Activated T-helper 2 cell treated with anti-CD3 and anti-CD28 coated beads, Interferon-gamma antibody, Interleukin-2, Interleukin-4, amounts not matched to agents 10 μg/mL and 5 μg/mL and 100 μg/mL, durations not matched to agents 14 hours and 24 hours and 36 hours (primary cell): ENCODE data around the gene RBL1. TPM values are rescaled to one million over a fixed set of nuclear protein-coding genes. Genes with fewer than 3 reads are reported as not detected.
"Not testable (repeated sequence)": the region's sequence is repeated elsewhere in the genome, so short reads cannot be mapped to it uniquely, and the experiment has no call there.

ENCODE experiments used
- DNase-seq: peaks from one replicate; pipeline ENCODE4 v3.0.0; 2021; ENCODE audit warnings: low spot score
- H3K27ac Mint-ChIP-seq: one replicate; pipeline ENCODE4 v1.8.0; 2021; ENCODE audit warnings: mixed read lengths
- H3K27me3 Mint-ChIP-seq: one replicate; pipeline ENCODE4 v1.8.0; 2021; ENCODE audit warnings: low read depth, mixed read lengths
- H3K36me3 Mint-ChIP-seq: one replicate; pipeline ENCODE4 v1.8.0; 2021; ENCODE audit warnings: low read depth, mixed read lengths
- H3K4me1 Mint-ChIP-seq: one replicate; pipeline ENCODE4 v1.8.0; 2021; ENCODE audit warnings: low read depth, mixed read lengths
- H3K4me3 Mint-ChIP-seq: one replicate; pipeline ENCODE4 v1.8.0; 2021; ENCODE audit warnings: low read depth, mild to moderate bottlenecking, moderate library complexity, mixed read lengths
- H3K9me3 Mint-ChIP-seq: one replicate; pipeline ENCODE4 v1.8.0; 2021; ENCODE audit warnings: mixed read lengths
- intact Hi-C: fragments of 100-400 bp; cut with micrococcal nuclease; formaldehyde crosslinking; loops from one replicate; pipeline ENCODE4 v1.15.1; 2023
- total RNA-seq: library from RNA; stranded (reverse); gene quantifications from 2 replicates; pipeline ENCODE4 v1.2.3, GENCODE V29; 2022

The RBL1 gene
- total RNA-seq, 1 donor from 2014 or later = 49.1 TPM

GRCh38 chr20:36971103-36971502 is 124.7 kb downstream of the RBL1 start:
- Mint-ChIP-seq H3K4me1 (peaks cover 51% of the 10 kb centered on the region), H3K27ac (no peak overlapping the region), H3K36me3 (peaks cover 16% of the 10 kb centered on the region), H3K4me3 (no peak overlapping the region), H3K27me3 (no peaks in the 10 kb centered on the region), H3K9me3 (no peaks in the 10 kb centered on the region)
- intact Hi-C loops = no loop called here
- no peak for DNase-seq

GRCh38 chr20:36969478-36970186 is 126.2 kb downstream of the RBL1 start:
- Mint-ChIP-seq H3K27ac (peak overlapping the region; percentile 70), H3K36me3 (peaks cover 16% of the 10 kb centered on the region), H3K9me3 (no peaks in the 10 kb centered on the region), H3K4me3 (peak overlapping the region; percentile 45), H3K27me3 (no peaks in the 10 kb centered on the region), H3K4me1 (peaks cover 44% of the 10 kb centered on the region)
- DNase-seq = peak; percentile 24
- intact Hi-C loops = no loop called here

DNA sequence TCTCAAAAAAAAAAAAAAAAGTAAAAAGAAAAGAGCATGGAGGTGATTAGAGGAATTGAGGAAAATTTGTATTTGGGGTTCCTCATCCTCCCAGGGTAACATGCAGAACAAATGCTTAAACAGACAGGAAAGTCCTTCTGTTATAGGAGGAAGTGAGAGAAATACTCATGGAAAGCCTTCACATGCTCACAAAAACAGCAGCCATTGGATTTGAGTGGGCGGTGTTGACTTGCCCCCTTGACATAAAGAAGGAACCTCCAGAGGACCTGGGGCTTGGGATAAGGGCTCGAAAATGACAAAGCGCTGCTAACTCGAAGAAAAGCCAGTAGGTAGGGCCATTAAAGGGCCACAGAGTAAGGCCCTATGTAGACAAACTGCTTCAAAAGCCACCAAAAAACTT is 126.7 kb downstream of the RBL1 start:
- intact Hi-C loops = no loop called here
- Mint-ChIP-seq H3K4me1 (peaks cover 44% of the 10 kb centered on the region), H3K4me3 (peak overlapping the region; percentile 45), H3K27me3 (no peaks in the 10 kb centered on the region), H3K9me3 (no peaks in the 10 kb centered on the region), H3K36me3 (peaks cover 16% of the 10 kb centered on the region), H3K27ac (peak overlapping the region; percentile 70)
- no peak for DNase-seq

DNA sequence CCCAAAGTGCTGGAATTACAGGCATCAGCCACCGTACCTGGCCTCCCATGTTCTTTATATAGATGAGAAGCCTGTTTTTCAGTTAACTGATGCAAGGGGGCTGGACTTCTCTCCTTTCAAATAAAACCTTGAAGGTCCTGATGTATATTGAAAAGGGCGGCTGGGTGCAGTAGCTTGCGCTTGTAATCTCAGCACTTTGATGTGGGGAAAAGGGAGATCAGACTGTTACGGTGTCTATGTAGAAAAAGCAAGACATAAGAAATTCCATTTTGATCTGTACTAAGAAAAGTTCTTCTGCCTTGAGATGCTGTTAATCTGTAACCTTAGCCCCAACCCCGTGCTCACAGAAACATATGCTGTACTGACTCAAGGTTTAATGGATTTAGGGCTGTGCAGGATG is 128.2 kb downstream of the RBL1 start:
- Mint-ChIP-seq H3K4me1 (peaks cover 42% of the 10 kb centered on the region), H3K4me3 (no peak overlapping the region), H3K27me3 (no peaks in the 10 kb centered on the region), H3K27ac (no peak overlapping the region), H3K36me3 (peaks cover 20% of the 10 kb centered on the region), H3K9me3 (peaks cover 4% of the 10 kb centered on the region)
- intact Hi-C loops = no loop called here
- no peak for DNase-seq

GRCh38 chr20:36966965-36967364 is 128.8 kb downstream of the RBL1 start:
- H3K27me3 Mint-ChIP-seq, intact Hi-C loops, DNase-seq, H3K4me3 Mint-ChIP-seq, H3K27ac Mint-ChIP-seq: not testable (repeated sequence)
- Mint-ChIP-seq H3K9me3 (peaks cover 11% of the 10 kb centered on the region), H3K4me1 (peaks cover 41% of the 10 kb centered on the region), H3K36me3 (peaks cover 26% of the 10 kb centered on the region)

DNA sequence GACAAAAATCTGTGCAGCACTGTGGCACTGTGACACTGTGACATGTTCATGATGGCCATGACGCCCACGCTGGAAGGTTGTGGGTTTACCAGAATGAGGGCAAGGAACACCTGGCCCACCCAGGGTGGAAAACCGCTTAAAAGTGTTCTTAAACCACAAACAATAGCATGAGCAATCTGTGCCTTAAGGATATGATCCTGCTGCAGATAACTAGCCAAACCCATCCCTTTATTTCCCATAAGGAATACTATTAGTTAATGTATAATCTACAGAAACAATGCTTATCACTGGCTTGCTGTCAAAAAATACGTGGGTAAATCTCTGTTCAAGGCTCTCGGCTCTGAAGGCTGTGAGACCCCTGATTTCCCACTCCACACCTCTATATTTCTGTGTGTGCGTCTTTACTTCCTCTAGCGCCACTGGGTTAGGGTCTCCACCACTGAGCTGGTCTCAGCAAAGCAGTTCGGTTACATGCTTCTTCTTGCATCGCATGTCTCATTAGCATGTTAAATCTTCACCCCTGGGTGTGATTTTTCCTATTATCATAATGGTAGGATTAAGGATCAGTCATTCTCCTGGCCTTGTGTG is 133.3 kb downstream of the RBL1 start:
- H3K36me3 Mint-ChIP-seq = peaks cover 15% of the 10 kb centered on the region
- H3K9me3 Mint-ChIP-seq = peaks cover 13% of the 10 kb centered on the region
- H3K4me3 Mint-ChIP-seq, H3K27ac Mint-ChIP-seq, DNase-seq, H3K27me3 Mint-ChIP-seq, intact Hi-C loops: not testable (repeated sequence)
- H3K4me1 Mint-ChIP-seq = peaks cover 13% of the 10 kb centered on the region

GRCh38 chr20:36959242-36959641 is 136.6 kb downstream of the RBL1 start:
- no peaks in the 10 kb centered on the region for H3K27me3 Mint-ChIP-seq
- no peak overlapping the region for H3K27ac Mint-ChIP-seq
- H3K36me3 Mint-ChIP-seq = peaks cover 15% of the 10 kb centered on the region
- no peak overlapping the region for H3K4me3 Mint-ChIP-seq
- intact Hi-C loops = no loop called here
- DNase-seq = no peak
- peaks cover 19% of the 10 kb centered on the region for H3K4me1 Mint-ChIP-seq
- H3K9me3 Mint-ChIP-seq = peaks cover 13% of the 10 kb centered on the region

DNA sequence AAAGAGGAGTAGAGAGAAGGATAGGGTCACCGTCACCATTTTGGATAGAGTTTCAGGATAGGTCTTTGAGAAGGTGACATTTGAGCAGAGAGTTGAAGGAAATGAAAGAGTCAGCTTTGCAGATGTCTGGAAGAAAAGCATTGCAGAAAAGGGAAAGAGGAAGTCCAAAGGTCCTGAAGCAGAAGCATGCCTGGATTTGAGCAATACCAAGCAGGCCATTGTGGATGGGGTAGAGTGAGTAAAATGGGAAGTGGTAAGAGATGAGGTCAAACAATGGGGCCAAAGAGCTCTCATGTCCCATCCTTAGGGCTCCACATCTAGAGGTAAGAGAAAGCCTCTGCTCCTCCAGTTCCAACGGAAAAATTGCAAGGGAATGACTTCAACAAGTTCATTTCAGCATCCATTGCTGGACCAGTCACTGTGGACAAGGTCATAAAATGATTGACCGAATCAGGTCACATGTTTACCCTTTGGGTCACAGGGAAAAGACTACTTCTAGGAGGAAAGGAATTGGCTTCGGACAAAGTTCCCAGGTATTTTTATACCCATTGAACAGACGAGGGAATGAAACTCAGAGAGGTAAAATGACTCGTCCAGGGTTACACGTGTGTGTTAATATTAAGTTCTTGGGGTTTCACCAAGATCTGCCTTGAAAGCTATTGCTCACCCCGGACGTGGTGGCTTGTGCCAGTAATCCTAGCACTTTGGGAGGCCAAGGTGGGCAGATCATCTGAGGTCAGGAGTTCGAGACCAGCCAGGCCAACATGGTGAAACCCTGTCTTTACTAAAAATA is 137.7 kb downstream of the RBL1 start:
- peaks cover 13% of the 10 kb centered on the region for H3K9me3 Mint-ChIP-seq
- peaks cover 19% of the 10 kb centered on the region for H3K4me1 Mint-ChIP-seq
- H3K27me3 Mint-ChIP-seq = no peaks in the 10 kb centered on the region
- no peak overlapping the region for H3K4me3 Mint-ChIP-seq
- peaks cover 15% of the 10 kb centered on the region for H3K36me3 Mint-ChIP-seq
- DNase-seq = no peak
- intact Hi-C loops = no loop called here
- no peak overlapping the region for H3K27ac Mint-ChIP-seq

- Mint-ChIP-seq H3K27ac (no peak overlapping the region), H3K36me3 (peaks cover 2% of the 10 kb centered on the region), H3K9me3 (no peaks in the 10 kb centered on the region), H3K4me3 (no peak overlapping the region), H3K4me1 (peaks cover 22% of the 10 kb centered on the region), H3K27me3 (no peaks in the 10 kb centered on the region)
- DNase-seq = no peak
- intact Hi-C loops = no loop called here
These were observed 139.1 kb downstream of the RBL1 start for GRCh38 chr20:36956674-36957073.

DNA sequence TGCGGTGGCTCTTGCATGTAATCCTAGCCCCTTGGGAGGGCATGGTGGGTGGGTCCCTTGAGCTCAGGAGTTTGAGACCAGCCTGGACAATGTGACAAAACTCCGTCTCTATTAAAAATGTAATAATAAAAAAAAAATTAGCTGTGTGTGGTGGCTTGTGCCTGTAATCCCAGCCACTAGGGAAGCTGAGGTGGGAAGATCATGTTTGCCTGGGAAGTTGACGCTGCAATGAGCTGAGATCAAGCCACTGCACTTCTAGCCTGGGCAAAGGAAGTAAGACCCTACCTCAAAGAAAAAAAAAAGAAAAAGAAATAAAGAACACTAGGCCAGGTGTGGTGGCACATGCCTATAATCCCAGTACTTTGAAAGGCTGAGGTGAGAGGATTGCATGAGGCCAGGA is 139.8 kb downstream of the RBL1 start:
- peaks cover 23% of the 10 kb centered on the region for H3K4me1 Mint-ChIP-seq
- no peaks in the 10 kb centered on the region for H3K36me3 Mint-ChIP-seq
- no peaks in the 10 kb centered on the region for H3K27me3 Mint-ChIP-seq
- DNase-seq = no peak
- H3K4me3 Mint-ChIP-seq = no peak overlapping the region
- H3K27ac Mint-ChIP-seq = no peak overlapping the region
- intact Hi-C loops = no loop called here
- H3K9me3 Mint-ChIP-seq = no peaks in the 10 kb centered on the region

GRCh38 chr20:36951979-36952738 is 143.6 kb downstream of the RBL1 start:
- H3K27ac Mint-ChIP-seq = peak overlapping the region; percentile 95
- H3K9me3 Mint-ChIP-seq = no peaks in the 10 kb centered on the region
- H3K27me3 Mint-ChIP-seq = no peaks in the 10 kb centered on the region
- intact Hi-C loops = loop anchor here (2.0 kb wide), 1 partner anchor 63 kb away; no protein-coding TSS in a partner anchor
- DNase-seq = no peak
- peak overlapping the region; percentile 97 for H3K4me3 Mint-ChIP-seq
- peaks cover 10% of the 10 kb centered on the region for H3K36me3 Mint-ChIP-seq
- peaks cover 31% of the 10 kb centered on the region for H3K4me1 Mint-ChIP-seq

DNA sequence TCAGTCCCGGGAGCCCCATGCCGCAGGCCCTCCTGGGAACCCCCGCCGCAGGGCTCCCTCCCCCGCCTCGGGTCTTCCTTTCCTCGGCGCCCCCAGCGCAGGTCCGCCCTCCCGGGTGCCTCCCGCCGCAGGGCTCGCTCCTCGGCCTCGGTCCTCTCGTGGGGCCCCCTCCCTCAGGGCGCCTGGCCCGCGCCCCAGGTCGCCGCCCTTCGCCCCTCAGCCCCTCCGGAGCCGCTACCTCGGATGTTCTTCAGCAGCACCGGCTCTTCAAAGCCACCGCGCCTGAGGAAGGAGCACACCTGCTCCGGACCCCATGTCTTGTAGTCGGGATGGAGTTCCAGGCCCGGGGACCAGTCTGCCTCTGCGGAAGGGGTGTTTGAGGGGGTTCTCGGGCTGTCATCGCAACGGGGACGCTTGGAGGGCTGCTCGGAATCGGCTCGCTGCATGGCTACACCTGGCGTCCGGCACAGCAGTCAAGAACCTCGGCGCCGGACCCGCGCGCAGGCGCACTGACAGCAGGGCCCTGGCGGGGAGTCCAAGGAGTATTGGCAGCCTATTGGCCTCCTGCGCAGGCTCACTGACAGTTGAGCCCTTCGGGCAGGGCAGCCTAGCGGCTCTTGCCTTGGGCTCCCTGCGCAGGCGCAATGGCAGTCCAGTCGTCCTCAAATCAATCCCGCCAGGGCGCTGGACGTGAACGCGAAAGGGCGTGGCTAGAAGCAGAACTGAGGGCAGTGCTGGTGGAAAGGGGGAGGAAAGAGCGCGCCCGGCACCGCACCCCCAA is 144.4 kb downstream of the RBL1 start, which contains the start of gene SAMHD1:
SAMHD1 (minus strand) TSS at position 511 of the 781 bp plus-strand sequence; CDS start at position 446, 65 bp downstream.
- H3K27ac Mint-ChIP-seq = peak within 1 kb of the TSS; percentile 95
- peaks cover 37% of the 10 kb centered on the region for H3K4me1 Mint-ChIP-seq
- peaks cover 18% of the 10 kb centered on the region for H3K36me3 Mint-ChIP-seq
- no peaks in the 10 kb centered on the region for H3K9me3 Mint-ChIP-seq
- no peaks in the 10 kb centered on the region for H3K27me3 Mint-ChIP-seq
- peak within 1 kb of the TSS; percentile 97 for H3K4me3 Mint-ChIP-seq
- peak; percentile 88 for DNase-seq
- intact Hi-C loops = loop anchor here (2.0 kb wide), 1 partner anchor 63 kb away; no protein-coding TSS in a partner anchor
